RWPE2 (cell line): ENCODE results near the gene STAT2.

Source experiments
- ATAC-seq: fragments of 200-7000 bp; cut with Tn5 transposase; 3 replicates; pipeline ENCODE4 v1.9.1; 2021; ENCODE audit warnings: low read depth
- DNase-seq: peaks from one replicate; pipeline ENCODE4 v3.0.0-alpha.2; 2020; ENCODE audit warnings: low spot score
- H3K27ac ChIP-seq: fragments of 450-650 bp; 2 replicates; pipeline ENCODE4 v1.5.1; 2017; ENCODE audit warnings: mild to moderate bottlenecking; ENCODE audit not compliant: poor library complexity, severe bottlenecking
- H3K27me3 ChIP-seq: fragments of 250-450 bp; sonication (Bioruptor Pico); 2 replicates; pipeline ENCODE4 v1.5.1; 2021; ENCODE audit warnings: mild to moderate bottlenecking, moderate library complexity; ENCODE audit not compliant: insufficient read depth, poor library complexity, severe bottlenecking
- H3K36me3 ChIP-seq: fragments of 250-450 bp; sonication (Bioruptor Pico); 2 replicates; pipeline ENCODE4 v1.5.1; 2020; ENCODE audit warnings: low read depth, mild to moderate bottlenecking, moderate library complexity
- H3K4me1 ChIP-seq: fragments of 250-450 bp; sonication (Bioruptor Pico); 2 replicates; pipeline ENCODE4 v1.5.1; 2021; ENCODE audit warnings: mild to moderate bottlenecking, moderate library complexity; ENCODE audit not compliant: insufficient read depth, poor library complexity, severe bottlenecking
- H3K4me3 ChIP-seq: fragments of 250-450 bp; sonication (Bioruptor Pico); 2 replicates; pipeline ENCODE4 v1.5.1; 2021; ENCODE audit warnings: mild to moderate bottlenecking, moderate library complexity; ENCODE audit not compliant: severe bottlenecking
- H3K9me3 ChIP-seq: fragments of 250-450 bp; sonication (Bioruptor Pico); 2 replicates; pipeline ENCODE4 v1.5.1; 2021; ENCODE audit warnings: mild to moderate bottlenecking, moderate library complexity; ENCODE audit not compliant: severe bottlenecking
- TF ChIP-seq, protein P1 (sequence below): fragments of 450-650 bp; IDR thresholded peaks from one replicate; pipeline ENCODE4 v1.5.1; 2017; ENCODE audit warnings: mild to moderate bottlenecking, moderate library complexity; ENCODE audit not compliant: poor library complexity, severe bottlenecking

The STAT2 gene

DNA sequence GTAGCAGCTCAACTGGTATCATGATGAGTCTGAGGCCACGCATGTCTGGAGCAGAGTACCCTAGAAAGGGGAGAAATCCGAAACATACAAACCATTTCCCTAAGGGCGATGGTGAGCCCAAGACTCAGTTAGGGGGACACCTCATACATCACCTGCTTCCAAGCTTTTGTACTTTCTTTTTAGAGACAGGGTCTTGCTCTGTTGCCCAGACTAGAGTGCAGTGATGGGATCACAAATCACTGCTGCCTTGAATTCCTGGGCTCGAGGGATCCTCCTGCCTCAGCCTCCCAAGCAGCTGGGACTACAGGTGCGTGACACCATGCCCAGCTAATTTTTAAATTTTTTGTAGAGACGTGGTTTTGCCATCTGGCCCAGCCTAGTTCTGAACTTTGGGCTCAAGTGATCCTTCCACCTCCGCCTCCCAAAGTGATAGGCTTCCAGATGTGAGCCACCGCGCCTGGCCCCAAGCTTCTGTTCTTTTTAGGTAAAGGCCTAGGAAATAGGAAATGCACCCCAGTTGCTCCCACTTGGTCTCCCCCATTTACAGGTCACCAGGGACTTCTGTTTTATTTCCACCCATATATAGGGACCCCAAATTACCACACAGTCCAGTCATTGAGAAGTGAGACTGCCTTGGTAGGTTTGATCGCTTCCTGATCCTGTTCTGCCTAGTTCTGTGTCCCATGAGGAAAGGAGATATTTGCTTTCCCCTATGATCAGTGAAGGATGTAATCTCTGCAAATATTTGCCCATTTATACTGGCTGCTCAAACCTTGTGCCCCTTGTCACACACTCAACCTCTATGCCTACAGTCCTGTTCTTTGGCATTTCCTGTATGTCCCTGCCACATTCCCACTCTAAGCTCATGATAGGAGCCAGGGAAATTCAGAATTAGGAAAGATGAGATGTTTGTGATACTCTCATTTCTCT lies 2.5 kb upstream of the STAT2 start, which contains the start of gene APOF:
Gene APOF (minus strand): TSS at position 728 of the 930 bp plus-strand sequence. CDS start 112 bp downstream, at position 616.
- Histone ChIP-seq H3K4me1 (peaks cover 6% of the 10 kb centered on the region), H3K9me3 (no peaks in the 10 kb centered on the region), H3K4me3 (no peak within 1 kb of the TSS), H3K27me3 (no peaks in the 10 kb centered on the region), H3K27ac (no peak within 1 kb of the TSS), H3K36me3 (no peaks in the 10 kb centered on the region)
- TF ChIP-seq, protein P1, sequence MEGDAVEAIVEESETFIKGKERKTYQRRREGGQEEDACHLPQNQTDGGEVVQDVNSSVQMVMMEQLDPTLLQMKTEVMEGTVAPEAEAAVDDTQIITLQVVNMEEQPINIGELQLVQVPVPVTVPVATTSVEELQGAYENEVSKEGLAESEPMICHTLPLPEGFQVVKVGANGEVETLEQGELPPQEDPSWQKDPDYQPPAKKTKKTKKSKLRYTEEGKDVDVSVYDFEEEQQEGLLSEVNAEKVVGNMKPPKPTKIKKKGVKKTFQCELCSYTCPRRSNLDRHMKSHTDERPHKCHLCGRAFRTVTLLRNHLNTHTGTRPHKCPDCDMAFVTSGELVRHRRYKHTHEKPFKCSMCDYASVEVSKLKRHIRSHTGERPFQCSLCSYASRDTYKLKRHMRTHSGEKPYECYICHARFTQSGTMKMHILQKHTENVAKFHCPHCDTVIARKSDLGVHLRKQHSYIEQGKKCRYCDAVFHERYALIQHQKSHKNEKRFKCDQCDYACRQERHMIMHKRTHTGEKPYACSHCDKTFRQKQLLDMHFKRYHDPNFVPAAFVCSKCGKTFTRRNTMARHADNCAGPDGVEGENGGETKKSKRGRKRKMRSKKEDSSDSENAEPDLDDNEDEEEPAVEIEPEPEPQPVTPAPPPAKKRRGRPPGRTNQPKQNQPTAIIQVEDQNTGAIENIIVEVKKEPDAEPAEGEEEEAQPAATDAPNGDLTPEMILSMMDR = no peak
- no peak for DNase-seq
- ATAC-seq = no peak

DNA sequence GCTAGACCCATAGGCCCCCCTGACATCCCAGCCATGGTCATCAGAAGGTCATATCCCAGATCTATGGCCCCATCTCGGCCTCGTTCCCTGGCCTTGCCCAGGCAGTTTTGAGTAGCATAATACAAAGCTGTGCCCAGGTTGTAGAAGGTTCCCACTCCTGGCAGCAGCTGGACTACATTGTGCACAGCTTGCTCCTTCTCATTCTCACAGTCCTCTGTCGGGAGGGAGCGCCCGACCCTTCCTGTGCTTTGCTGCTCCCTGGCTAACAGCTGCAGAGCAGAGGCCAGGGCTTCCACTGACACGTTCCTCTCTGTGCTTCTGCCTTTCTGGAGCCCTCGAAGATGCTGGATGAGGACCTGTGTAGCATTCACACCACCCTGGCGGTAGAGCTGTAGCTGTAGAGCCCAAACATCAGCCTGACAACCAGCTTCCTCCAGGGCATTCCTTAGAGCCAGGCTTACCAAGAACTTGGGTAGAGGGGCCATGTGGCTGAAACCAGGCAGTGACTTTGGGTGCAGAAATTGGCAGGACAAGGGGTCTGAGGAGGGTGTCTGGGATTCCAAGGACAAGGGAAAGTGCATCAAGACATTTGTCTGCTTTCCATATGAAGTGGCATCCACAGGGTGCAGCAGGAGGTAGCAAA lies 1.7 kb upstream of the STAT2 start:
- Histone ChIP-seq H3K27ac (no peak overlapping the region), H3K4me1 (peaks cover 6% of the 10 kb centered on the region), H3K4me3 (no peak overlapping the region)

DNA sequence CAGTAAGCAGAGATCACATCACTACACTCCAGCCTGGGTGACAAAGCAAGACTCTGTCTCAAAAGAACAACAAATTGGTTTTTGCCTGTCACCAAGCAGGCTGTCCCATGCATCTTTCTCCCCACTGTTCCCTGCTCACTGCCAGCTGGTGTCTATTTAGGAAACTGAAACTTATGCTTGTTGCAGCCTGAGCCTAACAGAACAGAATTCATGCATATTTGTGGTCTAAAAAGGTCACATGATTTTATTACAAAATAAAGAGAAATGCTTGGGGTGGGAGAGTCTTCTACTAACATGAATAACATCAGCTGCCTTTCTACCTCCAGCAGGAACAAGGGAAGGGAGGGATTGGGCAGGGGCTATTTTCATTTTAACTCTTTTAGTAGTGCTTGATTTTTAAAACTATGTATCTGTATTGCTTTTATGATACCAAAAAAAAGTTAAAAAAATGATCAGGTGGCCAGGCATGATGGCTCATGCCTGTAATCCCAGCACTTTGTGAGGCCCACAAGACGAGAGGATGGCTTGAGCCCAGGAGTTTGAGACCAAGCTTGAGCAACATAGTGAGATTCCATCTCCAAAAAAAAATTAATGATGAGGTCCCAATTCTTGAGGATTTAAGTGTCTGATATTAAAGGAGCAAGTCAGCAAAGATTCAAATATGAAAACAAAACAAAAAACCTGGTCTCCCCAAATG lies 923 bp downstream of the STAT2 start:
- DNase-seq (no peak), ATAC-seq (peak; percentile 26)
- H3K4me1 ChIP-seq = peaks cover 6% of the 10 kb centered on the region
- no peaks in the 10 kb centered on the region for H3K27me3 ChIP-seq
- H3K4me3 ChIP-seq = peak overlapping the region; percentile 68
- no peaks in the 10 kb centered on the region for H3K9me3 ChIP-seq
- TF ChIP-seq, protein P1 = no peak
- H3K36me3 ChIP-seq = peaks cover 24% of the 10 kb centered on the region
- H3K27ac ChIP-seq = peak overlapping the region; percentile 51

More for the DNA sequence above, 1.7 kb upstream of the STAT2 start:
- ATAC-seq = no peak
- DNase-seq = no peak
- no peaks in the 10 kb centered on the region for H3K27me3 ChIP-seq
- TF ChIP-seq, protein P1 = no peak
- H3K36me3 ChIP-seq = peaks cover under 1% of the 10 kb centered on the region; the same call in 1 of the 2 replicates
- H3K9me3 ChIP-seq = no peaks in the 10 kb centered on the region

DNA sequence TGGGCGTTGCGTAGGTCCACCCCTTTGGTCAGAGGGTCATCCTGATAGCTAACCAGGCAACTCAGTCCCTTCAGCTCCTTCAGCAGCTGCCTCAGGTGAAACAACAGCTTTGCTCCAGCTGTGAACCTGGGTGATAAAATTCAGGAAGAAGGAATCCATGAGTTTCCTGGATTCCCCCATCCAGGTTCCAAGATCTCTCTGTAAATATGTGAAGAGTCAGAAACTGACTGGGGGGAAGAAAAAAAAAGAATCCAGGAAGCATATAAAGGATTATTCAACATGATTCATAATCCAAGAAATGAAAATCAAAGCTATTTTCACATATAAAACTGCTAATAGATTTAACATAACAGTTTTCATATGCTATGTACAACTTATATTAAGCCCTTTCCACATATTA lies 8.6 kb downstream of the STAT2 start:
- DNase-seq (no peak), ATAC-seq (no peak)
- no peak overlapping the region for H3K27ac ChIP-seq
- no peaks in the 10 kb centered on the region for H3K4me1 ChIP-seq
- no peaks in the 10 kb centered on the region for H3K9me3 ChIP-seq
- H3K4me3 ChIP-seq = no peak overlapping the region
- H3K27me3 ChIP-seq = no peaks in the 10 kb centered on the region
- TF ChIP-seq, protein P1 = no peak
- peaks cover 78% of the 10 kb centered on the region for H3K36me3 ChIP-seq
